ENCODE results near the gene SLC23A2. TPM values are rescaled to one million over a fixed set of nuclear protein-coding genes. Genes with fewer than 3 reads are reported as not detected.

SLC23A2 gene
- total and polyA plus RNA-seq, 8 donors = 2.6 to 58.3 (median 6.4) TPM

- H3K36me3 ChIP-seq = peaks cover 0 to 2% (median 0%) of the 10 kb centered on the region in 4 donors
- TF ChIP-seq, protein P1, sequence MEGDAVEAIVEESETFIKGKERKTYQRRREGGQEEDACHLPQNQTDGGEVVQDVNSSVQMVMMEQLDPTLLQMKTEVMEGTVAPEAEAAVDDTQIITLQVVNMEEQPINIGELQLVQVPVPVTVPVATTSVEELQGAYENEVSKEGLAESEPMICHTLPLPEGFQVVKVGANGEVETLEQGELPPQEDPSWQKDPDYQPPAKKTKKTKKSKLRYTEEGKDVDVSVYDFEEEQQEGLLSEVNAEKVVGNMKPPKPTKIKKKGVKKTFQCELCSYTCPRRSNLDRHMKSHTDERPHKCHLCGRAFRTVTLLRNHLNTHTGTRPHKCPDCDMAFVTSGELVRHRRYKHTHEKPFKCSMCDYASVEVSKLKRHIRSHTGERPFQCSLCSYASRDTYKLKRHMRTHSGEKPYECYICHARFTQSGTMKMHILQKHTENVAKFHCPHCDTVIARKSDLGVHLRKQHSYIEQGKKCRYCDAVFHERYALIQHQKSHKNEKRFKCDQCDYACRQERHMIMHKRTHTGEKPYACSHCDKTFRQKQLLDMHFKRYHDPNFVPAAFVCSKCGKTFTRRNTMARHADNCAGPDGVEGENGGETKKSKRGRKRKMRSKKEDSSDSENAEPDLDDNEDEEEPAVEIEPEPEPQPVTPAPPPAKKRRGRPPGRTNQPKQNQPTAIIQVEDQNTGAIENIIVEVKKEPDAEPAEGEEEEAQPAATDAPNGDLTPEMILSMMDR (IDR thresholded peaks at IDR 0.05) = no peak
- no peak for TF ChIP-seq EP300 (IDR thresholded peaks at IDR 0.05)
- no peak for TF ChIP-seq POLR2AphosphoS5 (IDR thresholded peaks at IDR 0.05)
- no peak for TF ChIP-seq POLR2A (IDR thresholded peaks at IDR 0.05)
- no peaks in the 10 kb centered on the region for H3K9me3 ChIP-seq
- H3K4me3 ChIP-seq = peak overlapping the region; percentile 10 to 28 (median 14)
- H3K27ac ChIP-seq = peak overlapping the region; percentile 38 to 88 (median 80)
- intact Hi-C loops (cut with DNase I; ENCODE audit: low total_unique reads) = no loop called here
- 36 to 65% (median 41%) methylated on average over 14 to 20 of the region's 20 CpGs for WGBS, 5 donors
- no peaks in the 10 kb centered on the region for H3K27me3 ChIP-seq
- H3K4me1 ChIP-seq = peaks cover 6 to 65% (median 17%) of the 10 kb centered on the region in 4 donors
- peak; percentile 44 to 67 for DNase-seq
Observed at GRCh38 chr20:4814696-4815252, 186.5 kb downstream of the SLC23A2 start.

DNA sequence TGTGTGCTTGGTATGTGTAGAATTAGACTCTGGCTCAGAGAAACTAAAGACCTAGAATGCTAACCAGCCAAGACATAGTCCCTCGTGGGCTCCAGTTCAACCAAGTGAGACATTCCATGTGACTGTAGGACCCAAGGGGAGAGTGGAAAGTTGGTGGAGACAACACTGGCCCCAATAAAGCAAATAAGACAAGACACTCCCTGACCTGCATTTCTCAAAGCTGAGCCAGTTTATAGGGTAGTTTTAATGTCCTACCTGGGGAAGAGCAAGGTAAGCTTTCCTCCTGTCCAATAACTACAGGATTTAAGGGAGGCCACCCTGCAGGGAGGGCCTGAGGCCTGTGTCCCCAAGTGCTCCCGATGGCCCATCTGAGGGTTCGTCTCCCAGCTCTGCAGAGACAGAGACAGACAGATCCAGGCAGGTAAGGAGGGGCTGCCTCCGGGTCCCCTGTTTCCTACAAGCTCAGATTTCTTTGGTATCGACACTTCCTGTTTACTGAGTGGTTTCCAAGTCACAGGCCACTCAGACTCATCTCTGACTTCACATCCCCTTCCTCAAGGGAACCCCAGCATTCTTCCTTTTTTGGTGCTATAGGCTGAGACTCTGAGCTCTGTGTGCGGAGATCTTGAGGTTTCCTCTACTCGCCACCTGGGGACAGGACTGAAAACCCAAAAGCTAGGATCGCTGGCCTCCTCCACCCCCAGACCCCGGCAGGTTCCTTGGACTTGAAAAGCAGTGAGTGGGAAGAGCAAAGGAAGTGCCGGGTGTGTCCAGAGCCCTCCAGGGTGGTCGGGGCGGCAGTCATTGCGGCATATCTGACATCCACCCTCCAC, 187.2 kb downstream of the SLC23A2 start:
- Histone ChIP-seq H3K36me3 (no peaks in the 10 kb centered on the region), H3K4me1 (peaks cover 6 to 67% (median 20%) of the 10 kb centered on the region in 4 donors), H3K27me3 (peaks cover 0 to 4% (median 0%) of the 10 kb centered on the region in 3 donors), H3K9me3 (no peaks in the 10 kb centered on the region), H3K27ac (peak overlapping the region; percentile 38 to 88 (median 80)), H3K4me3 (peak overlapping the region; percentile 11 to 28 (median 14))
- DNase-seq = peak in 1 of 2 donors; percentile 81
- WGBS, 5 donors = 46 to 68% (median 57%) methylated on average over 11 to 13 of the region's 13 CpGs
- intact Hi-C loops (cut with DNase I; ENCODE audit: low total_unique reads) = no loop called here
- peak in 1 of 3 donors; percentile 52 for TF ChIP-seq POLR2AphosphoS5 (IDR thresholded peaks at IDR 0.05)
- no peak for TF ChIP-seq EP300 (IDR thresholded peaks at IDR 0.05)

GRCh38 chr20:4813076-4813862, 188.0 kb downstream of the SLC23A2 start:
- Histone ChIP-seq H3K36me3 (no peaks in the 10 kb centered on the region), H3K4me3 (peak overlapping the region in 2 of 4 donors; percentile 6 to 11), H3K9me3 (no peaks in the 10 kb centered on the region), H3K4me1 (peaks cover 6 to 68% (median 20%) of the 10 kb centered on the region in 4 donors), H3K27me3 (peaks cover 0 to 4% (median 0%) of the 10 kb centered on the region in 3 donors), H3K27ac (peak overlapping the region; percentile 34 to 88 (median 80))
- TF ChIP-seq POLR2AphosphoS5 (IDR thresholded peaks at IDR 0.05) (no peak), EP300 (IDR thresholded peaks at IDR 0.05) (no peak), POLR2A (IDR thresholded peaks at IDR 0.05) (no peak)
- TF ChIP-seq, protein P1 (IDR thresholded peaks at IDR 0.05) = no peak
- WGBS, 5 donors = 59 to 71% (median 62%) methylated on average over 19 to 22 of the region's 22 CpGs
- peak in 1 of 2 donors; percentile 53 for DNase-seq
- intact Hi-C loops (cut with DNase I; ENCODE audit: low total_unique reads) = no loop called here

GRCh38 chr20:4812641-4813075, 188.7 kb downstream of the SLC23A2 start:
- no peaks in the 10 kb centered on the region for H3K9me3 ChIP-seq
- peaks cover 6 to 68% (median 20%) of the 10 kb centered on the region in 4 donors for H3K4me1 ChIP-seq
- peak overlapping the region in 2 of 4 donors; percentile 6 to 11 for H3K4me3 ChIP-seq
- 64 to 80% (median 75%) methylated on average over 7 of the region's 7 CpGs for WGBS, 5 donors
- TF ChIP-seq, protein P1 (IDR thresholded peaks at IDR 0.05) = no peak
- no peak for TF ChIP-seq EP300 (IDR thresholded peaks at IDR 0.05)
- no peak for TF ChIP-seq POLR2A (IDR thresholded peaks at IDR 0.05)
- TF ChIP-seq POLR2AphosphoS5 (IDR thresholded peaks at IDR 0.05) = no peak
- H3K27me3 ChIP-seq = peaks cover 0 to 4% (median 0%) of the 10 kb centered on the region in 3 donors
- no peak for DNase-seq
- H3K27ac ChIP-seq = peak overlapping the region; percentile 34 to 88 (median 80)
- no peaks in the 10 kb centered on the region for H3K36me3 ChIP-seq
- intact Hi-C loops (cut with DNase I; ENCODE audit: low total_unique reads) = no loop called here

All from stomach (tissue), 9 donors.